ENCODE results near the gene DGKB. TPM values are rescaled to one million over a fixed set of nuclear protein-coding genes. Genes with fewer than 3 reads are reported as not detected.

DGKB gene
- polyA plus RNA-seq, 4 donors = 0.19 to 0.31 TPM; not detected in 2

DNA sequence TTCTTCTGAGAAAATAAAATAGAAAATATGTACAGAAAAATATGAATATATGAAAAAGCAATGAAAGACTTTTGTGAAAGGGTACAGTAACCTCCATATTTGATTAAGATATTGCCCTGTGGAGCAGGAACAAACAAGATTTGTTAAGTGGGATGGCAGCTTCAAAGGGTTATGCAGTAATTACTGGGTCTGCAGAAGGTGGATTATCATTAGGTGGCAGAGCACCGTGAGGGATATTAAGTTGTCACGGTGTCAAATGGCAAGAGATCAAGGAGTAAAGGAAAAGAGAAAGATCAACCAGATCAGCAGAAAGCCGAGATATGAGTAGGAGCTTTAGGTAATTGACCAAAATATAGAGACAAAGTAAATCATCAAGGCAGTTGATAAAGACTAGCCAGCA, 44.1 kb downstream of the DGKB start:
- no peaks in the 10 kb centered on the region for H3K27me3 ChIP-seq (ENCODE audit: control insufficient read depth in 3 of 3, insufficient read depth in 3 of 3, low read length in 3 of 3)
- no peaks in the 10 kb centered on the region for H3K9me3 ChIP-seq (ENCODE audit: control insufficient read depth in 2 of 2, insufficient read depth in 1 of 2, low read depth in 1 of 2, low read length in 1 of 2)
- no peaks in the 10 kb centered on the region for H3K4me1 ChIP-seq (ENCODE audit: control insufficient read depth in 3 of 3, insufficient read depth in 2 of 3, low read depth in 1 of 3, low read length in 2 of 3)
- DNase-seq (no peak), FAIRE-seq (no peak)
- no peak overlapping the region for H3K4me3 ChIP-seq (ENCODE audit: low read depth in 1 of 3, low read length in 3 of 3)
- H3K36me3 ChIP-seq (ENCODE audit: control insufficient read depth in 3 of 3, insufficient read depth in 2 of 3, low read depth in 1 of 3, low read length in 3 of 3) = no peaks in the 10 kb centered on the region
- H3K27ac ChIP-seq (ENCODE audit: low read depth in 1 of 3, low read length in 2 of 3) = no peak overlapping the region
- WGBS, 3 donors = 9 to 48% (median 22%) methylated on average over 3 of the region's 3 CpGs

DNA sequence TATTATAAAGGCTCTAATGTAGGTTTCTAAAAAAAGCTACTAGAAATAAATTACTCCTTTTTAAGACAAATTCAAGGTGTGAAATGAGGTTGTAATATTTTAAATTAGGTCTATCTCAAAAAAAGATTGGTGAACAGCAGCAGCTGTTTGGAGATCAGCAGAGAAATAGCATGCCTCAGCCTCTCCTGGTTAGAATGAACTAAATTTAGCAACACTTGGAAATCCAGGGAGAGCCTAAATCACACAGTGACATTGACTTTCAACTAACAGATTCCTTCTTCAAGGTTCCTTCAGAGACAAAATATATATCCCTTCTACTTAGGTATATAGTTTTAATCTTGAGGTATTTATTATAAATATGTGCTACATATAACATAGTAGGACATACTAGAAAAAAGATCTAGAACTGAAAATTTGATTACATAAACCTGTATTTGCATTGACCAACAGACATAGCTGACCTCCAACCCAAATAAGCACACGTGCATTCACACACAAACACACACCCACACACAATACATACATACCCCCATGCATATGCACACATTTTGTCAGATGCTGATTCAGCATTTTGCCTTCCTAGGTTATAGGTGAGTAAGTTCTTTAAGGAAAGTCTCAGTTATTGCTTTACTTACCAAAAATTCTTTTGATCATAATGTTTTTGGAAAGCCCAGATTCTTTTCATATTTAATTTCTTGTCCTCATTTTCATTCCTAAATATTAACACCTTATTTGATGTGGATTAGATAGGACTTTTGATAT, 47.3 kb downstream of the DGKB start:
- DNase-seq (no peak), FAIRE-seq (no peak)
- WGBS, 3 donors = 24 to 51% (median 26%) methylated on average over 1 of the region's 1 CpG
- no peak overlapping the region for H3K4me3 ChIP-seq (ENCODE audit: low read depth in 1 of 3, low read length in 3 of 3)
- H3K27ac ChIP-seq (ENCODE audit: low read depth in 1 of 3, low read length in 2 of 3) = no peak overlapping the region
- H3K27me3 ChIP-seq (ENCODE audit: control insufficient read depth in 3 of 3, insufficient read depth in 3 of 3, low read length in 3 of 3) = no peaks in the 10 kb centered on the region
- H3K4me1 ChIP-seq (ENCODE audit: control insufficient read depth in 3 of 3, insufficient read depth in 2 of 3, low read depth in 1 of 3, low read length in 2 of 3) = no peaks in the 10 kb centered on the region
- H3K9me3 ChIP-seq (ENCODE audit: control insufficient read depth in 2 of 2, insufficient read depth in 1 of 2, low read depth in 1 of 2, low read length in 1 of 2) = no peaks in the 10 kb centered on the region
- no peaks in the 10 kb centered on the region for H3K36me3 ChIP-seq (ENCODE audit: control insufficient read depth in 3 of 3, insufficient read depth in 2 of 3, low read depth in 1 of 3, low read length in 3 of 3)

DNA sequence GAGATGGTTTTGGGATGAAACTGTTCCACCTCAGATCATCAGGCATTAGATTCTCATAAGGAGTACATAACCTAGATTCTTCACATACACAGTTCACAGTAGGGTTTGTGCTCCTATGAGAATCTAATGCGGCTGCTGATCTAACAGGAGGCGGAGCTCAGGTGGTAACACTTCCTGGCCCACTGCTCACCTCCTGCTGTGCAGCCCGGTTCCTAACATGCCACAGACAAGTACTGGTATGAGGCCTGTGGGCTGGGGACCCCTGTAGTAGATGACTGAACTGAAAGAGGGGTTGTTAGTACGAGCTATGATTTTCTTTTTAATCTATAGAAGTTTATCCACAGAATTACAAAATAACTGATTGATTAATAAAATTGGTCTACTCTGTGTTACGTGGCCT, 48.1 kb downstream of the DGKB start:
- Histone ChIP-seq H3K27me3 (ENCODE audit: control insufficient read depth in 3 of 3, insufficient read depth in 3 of 3, low read length in 3 of 3) (no peaks in the 10 kb centered on the region), H3K9me3 (ENCODE audit: control insufficient read depth in 2 of 2, insufficient read depth in 1 of 2, low read depth in 1 of 2, low read length in 1 of 2) (no peaks in the 10 kb centered on the region), H3K4me3 (ENCODE audit: low read depth in 1 of 3, low read length in 3 of 3) (no peak overlapping the region), H3K36me3 (ENCODE audit: control insufficient read depth in 3 of 3, insufficient read depth in 2 of 3, low read depth in 1 of 3, low read length in 3 of 3) (no peaks in the 10 kb centered on the region), H3K4me1 (ENCODE audit: control insufficient read depth in 3 of 3, insufficient read depth in 2 of 3, low read depth in 1 of 3, low read length in 2 of 3) (no peaks in the 10 kb centered on the region), H3K27ac (ENCODE audit: low read depth in 1 of 3, low read length in 2 of 3) (no peak overlapping the region)
- no peak for FAIRE-seq
- WGBS, 3 donors = 70 to 80% (median 70%) methylated on average over 5 of the region's 5 CpGs
- no peak for DNase-seq

GRCh38 chr7:14851610-14852009, 50.9 kb downstream of the DGKB start:
- H3K9me3 ChIP-seq (ENCODE audit: control insufficient read depth in 2 of 2, insufficient read depth in 1 of 2, low read depth in 1 of 2, low read length in 1 of 2) = no peaks in the 10 kb centered on the region
- no peak overlapping the region for H3K4me3 ChIP-seq (ENCODE audit: low read depth in 1 of 3, low read length in 3 of 3)
- 54 to 81% (median 78%) methylated on average over 1 of the region's 1 CpG for whole genome bisulfite sequencing, 3 donors
- no peaks in the 10 kb centered on the region for H3K27me3 ChIP-seq (ENCODE audit: control insufficient read depth in 3 of 3, insufficient read depth in 3 of 3, low read length in 3 of 3)
- FAIRE-seq (no peak), DNase-seq (no peak)
- no peaks in the 10 kb centered on the region for H3K36me3 ChIP-seq (ENCODE audit: control insufficient read depth in 3 of 3, insufficient read depth in 2 of 3, low read depth in 1 of 3, low read length in 3 of 3)
- H3K4me1 ChIP-seq (ENCODE audit: control insufficient read depth in 3 of 3, insufficient read depth in 2 of 3, low read depth in 1 of 3, low read length in 2 of 3) = no peaks in the 10 kb centered on the region
- H3K27ac ChIP-seq (ENCODE audit: low read depth in 1 of 3, low read length in 2 of 3) = no peak overlapping the region

DNA sequence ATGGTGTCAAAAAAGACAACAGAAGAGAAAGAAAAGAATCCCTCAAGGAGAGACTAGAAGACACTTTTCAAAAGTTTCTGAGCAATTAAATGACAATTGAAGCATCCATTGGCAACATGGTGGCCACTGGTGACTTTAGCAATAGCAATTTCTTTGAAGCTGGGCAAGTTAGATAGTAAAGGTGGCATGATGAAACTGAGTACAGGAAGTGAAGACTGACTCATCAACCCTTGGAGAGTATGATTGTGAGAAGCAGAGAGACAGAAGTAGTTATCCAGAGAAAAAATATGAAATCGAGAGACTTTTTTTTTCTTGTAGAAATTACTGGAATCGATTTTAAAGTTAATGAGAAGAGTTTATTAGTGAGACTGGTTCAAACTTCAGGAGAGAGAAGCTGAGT, 52.5 kb downstream of the DGKB start:
- Histone ChIP-seq H3K9me3 (ENCODE audit: control insufficient read depth in 2 of 2, insufficient read depth in 1 of 2, low read depth in 1 of 2, low read length in 1 of 2) (no peaks in the 10 kb centered on the region), H3K4me1 (ENCODE audit: control insufficient read depth in 3 of 3, insufficient read depth in 2 of 3, low read depth in 1 of 3, low read length in 2 of 3) (no peaks in the 10 kb centered on the region), H3K4me3 (ENCODE audit: low read depth in 1 of 3, low read length in 3 of 3) (no peak overlapping the region), H3K27me3 (ENCODE audit: control insufficient read depth in 3 of 3, insufficient read depth in 3 of 3, low read length in 3 of 3) (no peaks in the 10 kb centered on the region), H3K36me3 (ENCODE audit: control insufficient read depth in 3 of 3, insufficient read depth in 2 of 3, low read depth in 1 of 3, low read length in 3 of 3) (no peaks in the 10 kb centered on the region), H3K27ac (ENCODE audit: low read depth in 1 of 3, low read length in 2 of 3) (no peak overlapping the region)
- DNase-seq = no peak
- WGBS, 3 donors = 59 to 72% (median 69%) methylated on average over 2 of the region's 2 CpGs
- FAIRE-seq = no peak

- DNase-seq (no peak), FAIRE-seq (no peak)
- Histone ChIP-seq H3K4me1 (ENCODE audit: control insufficient read depth in 3 of 3, insufficient read depth in 2 of 3, low read depth in 1 of 3, low read length in 2 of 3) (no peaks in the 10 kb centered on the region), H3K27me3 (ENCODE audit: control insufficient read depth in 3 of 3, insufficient read depth in 3 of 3, low read length in 3 of 3) (no peaks in the 10 kb centered on the region), H3K4me3 (ENCODE audit: low read depth in 1 of 3, low read length in 3 of 3) (no peak overlapping the region), H3K9me3 (ENCODE audit: control insufficient read depth in 2 of 2, insufficient read depth in 1 of 2, low read depth in 1 of 2, low read length in 1 of 2) (no peaks in the 10 kb centered on the region), H3K27ac (ENCODE audit: low read depth in 1 of 3, low read length in 2 of 3) (no peak overlapping the region), H3K36me3 (ENCODE audit: control insufficient read depth in 3 of 3, insufficient read depth in 2 of 3, low read depth in 1 of 3, low read length in 3 of 3) (no peaks in the 10 kb centered on the region)
- WGBS, 3 donors = 78 to 81% (median 80%) methylated on average over 4 of the region's 4 CpGs
Observed at GRCh38 chr7:14846405-14846804, 56.1 kb downstream of the DGKB start.

DNA sequence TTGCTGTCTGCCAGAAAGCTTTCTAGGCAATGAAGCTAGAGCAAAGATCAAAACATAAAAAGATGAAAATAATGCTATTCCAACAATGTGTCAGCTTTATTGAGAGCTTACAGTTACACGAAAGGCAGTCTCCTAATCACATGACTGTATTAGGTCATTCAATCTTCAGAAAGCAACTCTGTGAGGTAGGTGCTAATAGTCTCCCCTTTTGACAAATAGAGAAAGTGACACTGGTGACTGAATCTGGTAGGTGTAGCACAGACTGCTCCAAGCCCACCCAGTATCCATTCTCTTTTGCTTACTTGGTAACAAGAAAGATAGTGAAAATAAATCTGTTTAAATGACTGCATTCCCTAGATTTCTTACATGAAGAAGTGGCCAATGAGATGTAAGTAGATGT, 58.8 kb downstream of the DGKB start:
- H3K36me3 ChIP-seq (ENCODE audit: control insufficient read depth in 3 of 3, insufficient read depth in 2 of 3, low read depth in 1 of 3, low read length in 3 of 3) = no peaks in the 10 kb centered on the region
- H3K4me3 ChIP-seq (ENCODE audit: low read depth in 1 of 3, low read length in 3 of 3) = no peak overlapping the region
- H3K27me3 ChIP-seq (ENCODE audit: control insufficient read depth in 3 of 3, insufficient read depth in 3 of 3, low read length in 3 of 3) = no peaks in the 10 kb centered on the region
- DNase-seq = no peak
- H3K4me1 ChIP-seq (ENCODE audit: control insufficient read depth in 3 of 3, insufficient read depth in 2 of 3, low read depth in 1 of 3, low read length in 2 of 3) = no peaks in the 10 kb centered on the region
- FAIRE-seq = no peak
- no peaks in the 10 kb centered on the region for H3K9me3 ChIP-seq (ENCODE audit: control insufficient read depth in 2 of 2, insufficient read depth in 1 of 2, low read depth in 1 of 2, low read length in 1 of 2)
- WGBS, 3 donors = 73 to 83% (median 73%) methylated on average over 1 of the region's 1 CpG
- no peak overlapping the region for H3K27ac ChIP-seq (ENCODE audit: low read depth in 1 of 3, low read length in 2 of 3)

DNA sequence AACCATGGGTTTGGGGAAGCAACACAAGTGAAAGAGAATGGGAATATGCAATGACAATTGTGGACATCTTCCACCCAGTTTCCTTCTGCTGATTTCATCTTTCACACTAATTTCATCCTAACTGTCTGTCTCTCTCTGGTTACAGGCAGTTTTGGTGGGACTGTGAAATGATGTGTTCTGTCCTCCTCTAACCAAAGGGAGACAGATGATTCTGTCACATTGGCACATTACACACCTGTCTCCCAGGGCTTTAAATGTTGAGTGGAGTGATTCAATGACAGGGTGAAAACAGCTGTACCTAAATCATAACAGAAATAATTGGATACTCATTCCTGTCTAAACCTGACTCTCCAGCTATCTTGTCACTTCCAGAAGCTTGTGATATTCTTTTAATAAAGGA, 60.0 kb downstream of the DGKB start:
- no peak overlapping the region for H3K4me3 ChIP-seq (ENCODE audit: low read depth in 1 of 3, low read length in 3 of 3)
- DNase-seq = no peak
- H3K36me3 ChIP-seq (ENCODE audit: control insufficient read depth in 3 of 3, insufficient read depth in 2 of 3, low read depth in 1 of 3, low read length in 3 of 3) = no peaks in the 10 kb centered on the region
- no peak overlapping the region for H3K27ac ChIP-seq (ENCODE audit: low read depth in 1 of 3, low read length in 2 of 3)
- no peaks in the 10 kb centered on the region for H3K27me3 ChIP-seq (ENCODE audit: control insufficient read depth in 3 of 3, insufficient read depth in 3 of 3, low read length in 3 of 3)
- no peaks in the 10 kb centered on the region for H3K9me3 ChIP-seq (ENCODE audit: control insufficient read depth in 2 of 2, insufficient read depth in 1 of 2, low read depth in 1 of 2, low read length in 1 of 2)
- no peak for FAIRE-seq
- H3K4me1 ChIP-seq (ENCODE audit: control insufficient read depth in 3 of 3, insufficient read depth in 2 of 3, low read depth in 1 of 3, low read length in 2 of 3) = no peaks in the 10 kb centered on the region

DNA sequence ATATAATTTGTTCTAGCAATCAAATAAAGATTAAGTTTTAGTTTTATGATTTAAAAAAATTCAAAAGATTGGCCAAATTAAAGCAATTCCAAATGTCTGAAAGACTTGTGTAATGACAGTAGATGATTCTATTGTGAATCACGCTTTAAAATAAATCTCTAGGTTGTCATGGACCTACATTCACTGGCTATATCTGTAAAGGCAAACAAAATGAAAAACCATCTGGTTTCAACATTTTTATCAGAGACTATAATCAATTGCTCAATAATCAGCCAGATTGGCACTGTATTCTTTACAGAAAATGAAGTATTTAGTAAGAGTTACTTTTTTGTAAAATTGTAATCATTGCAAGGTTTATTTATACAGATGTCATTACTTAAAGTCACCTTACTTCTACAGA, 60.7 kb downstream of the DGKB start:
- Histone ChIP-seq H3K4me1 (ENCODE audit: control insufficient read depth in 3 of 3, insufficient read depth in 2 of 3, low read depth in 1 of 3, low read length in 2 of 3) (no peaks in the 10 kb centered on the region), H3K36me3 (ENCODE audit: control insufficient read depth in 3 of 3, insufficient read depth in 2 of 3, low read depth in 1 of 3, low read length in 3 of 3) (no peaks in the 10 kb centered on the region), H3K27ac (ENCODE audit: low read depth in 1 of 3, low read length in 2 of 3) (no peak overlapping the region), H3K9me3 (ENCODE audit: control insufficient read depth in 2 of 2, insufficient read depth in 1 of 2, low read depth in 1 of 2, low read length in 1 of 2) (no peaks in the 10 kb centered on the region), H3K27me3 (ENCODE audit: control insufficient read depth in 3 of 3, insufficient read depth in 3 of 3, low read length in 3 of 3) (no peaks in the 10 kb centered on the region), H3K4me3 (ENCODE audit: low read depth in 1 of 3, low read length in 3 of 3) (no peak overlapping the region)
- WGBS, 3 donors = 71 to 83% (median 78%) methylated on average over 1 of the region's 1 CpG
- DNase-seq (no peak), FAIRE-seq (no peak)
